ENCODE data around the gene CRYBB3.
"Not testable (repeated sequence)": the region's sequence is repeated elsewhere in the genome, so short reads cannot be mapped to it uniquely, and the experiment has no call there.

CRYBB3 gene

GRCh38 chr22:25205847-25206246 lies 6.2 kb downstream of the CRYBB3 start:
- DNase-seq (ENCODE audit: low read depth in 2 of 2) = no peak

GRCh38 chr22:25206998-25207397 lies 7.3 kb downstream of the CRYBB3 start:
- DNase-seq (ENCODE audit: low read depth in 2 of 2) = no peak

GRCh38 chr22:25207553-25208157 lies 8.0 kb downstream of the CRYBB3 start:
- DNase-seq (ENCODE audit: low read depth in 2 of 2) = no peak

- no peak for DNase-seq (ENCODE audit: low read depth in 2 of 2)
Measured at GRCh38 chr22:25208328-25208727, 8.7 kb downstream of the CRYBB3 start.

GRCh38 chr22:25208743-25209505 lies 9.3 kb downstream of the CRYBB3 start:
- DNase-seq (ENCODE audit: low read depth in 2 of 2) = no peak

- no peak for DNase-seq (ENCODE audit: low read depth in 2 of 2)
Measured at GRCh38 chr22:25210793-25211192, 11.1 kb downstream of the CRYBB3 start.

- no peak for DNase-seq (ENCODE audit: low read depth in 2 of 2)
Measured at GRCh38 chr22:25212337-25212736, 12.7 kb downstream of the CRYBB3 start.

- no peak for DNase-seq (ENCODE audit: low read depth in 2 of 2)
Measured at GRCh38 chr22:25213221-25213620, 13.6 kb downstream of the CRYBB3 start.

GRCh38 chr22:25216230-25216629 lies 16.6 kb downstream of the CRYBB3 start:
- no peak for DNase-seq (ENCODE audit: low read depth in 2 of 2)

- DNase-seq (ENCODE audit: low read depth in 2 of 2) = no peak
Measured at GRCh38 chr22:25219211-25219689, 19.6 kb downstream of the CRYBB3 start, which contains the start of gene CRYBB2. TSS of gene CRYBB2 (plus strand) at chr22:25219639. CDS start at chr22:25221430, 1,791 bp downstream.

GRCh38 chr22:25219948-25220442 lies 20.3 kb downstream of the CRYBB3 start:
- no peak for DNase-seq (ENCODE audit: low read depth in 2 of 2)

GRCh38 chr22:25221790-25222189 lies 22.1 kb downstream of the CRYBB3 start:
- no peak for DNase-seq (ENCODE audit: low read depth in 2 of 2)

GRCh38 chr22:25223269-25223850 lies 23.7 kb downstream of the CRYBB3 start:
- no peak for DNase-seq (ENCODE audit: low read depth in 2 of 2)

GRCh38 chr22:25228822-25229221 lies 29.2 kb downstream of the CRYBB3 start:
- no peak for DNase-seq (ENCODE audit: low read depth in 2 of 2)

- DNase-seq (ENCODE audit: low read depth in 2 of 2) = not testable (repeated sequence)
Measured at GRCh38 chr22:25230760-25231159, 31.1 kb downstream of the CRYBB3 start.

- DNase-seq (ENCODE audit: low read depth in 2 of 2) = no peak
Measured at GRCh38 chr22:25232301-25232700, 32.6 kb downstream of the CRYBB3 start.

- DNase-seq (ENCODE audit: low read depth in 2 of 2) = not testable (repeated sequence)
Measured at GRCh38 chr22:25233706-25234105, 34.0 kb downstream of the CRYBB3 start.

- peak; percentile 15 to 28 for DNase-seq (ENCODE audit: low read depth in 2 of 2)
Measured at GRCh38 chr22:25235547-25236290, 36.1 kb downstream of the CRYBB3 start.

- DNase-seq (ENCODE audit: low read depth in 2 of 2) = no peak
Measured at GRCh38 chr22:25236417-25236816, 36.8 kb downstream of the CRYBB3 start.

GRCh38 chr22:25237503-25237902 lies 37.8 kb downstream of the CRYBB3 start:
- DNase-seq (ENCODE audit: low read depth in 2 of 2) = no peak

GRCh38 chr22:25238058-25238457 lies 38.4 kb downstream of the CRYBB3 start:
- not testable (repeated sequence) for DNase-seq (ENCODE audit: low read depth in 2 of 2)

- DNase-seq (ENCODE audit: low read depth in 2 of 2) = not testable (repeated sequence)
Measured at GRCh38 chr22:25255169-25255568, 55.5 kb downstream of the CRYBB3 start.

Measured in fibroblast of skin of left biceps (primary cell).